VCaP (cell line): Measurements from ENCODE around the gene ESD.
"Not testable (repeated sequence)": the region's sequence is repeated elsewhere in the genome, so short reads cannot be mapped to it uniquely, and the experiment has no call there.

ENCODE experiments used
- H3K27ac ChIP-seq: fragments of 450-650 bp; 2 replicates; pipeline ENCODE4 v1.5.1; 2017
- CTCF ChIP-seq: fragments of 450-650 bp; conservative IDR thresholded peaks from 2 replicates; pipeline ENCODE4 v1.5.1; 2017; ENCODE audit warnings: mild to moderate bottlenecking, moderate library complexity

ESD gene

GRCh38 chr13:46830405-46831005 lies 33.5 kb upstream of the ESD start:
- no peak for TF ChIP-seq CTCF
- H3K27ac ChIP-seq = no peak overlapping the region

GRCh38 chr13:46822551-46822950 lies 25.6 kb upstream of the ESD start:
- no peak for TF ChIP-seq CTCF
- H3K27ac ChIP-seq = no peak overlapping the region

- no peak overlapping the region for H3K27ac ChIP-seq
- TF ChIP-seq CTCF = no peak
Observed at GRCh38 chr13:46817838-46818476, 21.0 kb upstream of the ESD start.

GRCh38 chr13:46817095-46817494 lies 20.1 kb upstream of the ESD start:
- no peak for TF ChIP-seq CTCF

GRCh38 chr13:46816371-46816770 lies 19.4 kb upstream of the ESD start:
- no peak for TF ChIP-seq CTCF
- H3K27ac ChIP-seq = no peak overlapping the region; the same call in 1 of the 2 replicates

More at GRCh38 chr13:46817095-46817494, 20.1 kb upstream of the ESD start:
- H3K27ac ChIP-seq = peak overlapping the region; percentile 6; the same call in 1 of the 2 replicates

- no peak for TF ChIP-seq CTCF
- no peak overlapping the region for H3K27ac ChIP-seq
Observed at GRCh38 chr13:46812301-46812797, 15.4 kb upstream of the ESD start.

- no peak for TF ChIP-seq CTCF
- H3K27ac ChIP-seq = no peak overlapping the region
Observed at GRCh38 chr13:46810440-46810839, 13.5 kb upstream of the ESD start.

GRCh38 chr13:46804921-46805320 lies 8.0 kb upstream of the ESD start:
- H3K27ac ChIP-seq = not testable (repeated sequence)
